B cell (primary cell): Measurements from ENCODE around the gene RAB39A.

Experiments
- EZH2 ChIP-seq: IDR thresholded peaks from 2 replicates; pipeline ENCODE4 v1.6.1; 2012; ENCODE audit warnings: borderline replicate concordance, low read depth, mild to moderate bottlenecking, moderate library complexity, low read length; ENCODE audit not compliant: insufficient read depth, poor library complexity, severe bottlenecking
- TF ChIP-seq, protein P1 (sequence below): fragments of 200-600 bp; IDR thresholded peaks from one replicate; pipeline ENCODE4 v1.8.0; 2022; ENCODE audit warnings: antibody characterized with exemption, mild to moderate bottlenecking

DNA sequence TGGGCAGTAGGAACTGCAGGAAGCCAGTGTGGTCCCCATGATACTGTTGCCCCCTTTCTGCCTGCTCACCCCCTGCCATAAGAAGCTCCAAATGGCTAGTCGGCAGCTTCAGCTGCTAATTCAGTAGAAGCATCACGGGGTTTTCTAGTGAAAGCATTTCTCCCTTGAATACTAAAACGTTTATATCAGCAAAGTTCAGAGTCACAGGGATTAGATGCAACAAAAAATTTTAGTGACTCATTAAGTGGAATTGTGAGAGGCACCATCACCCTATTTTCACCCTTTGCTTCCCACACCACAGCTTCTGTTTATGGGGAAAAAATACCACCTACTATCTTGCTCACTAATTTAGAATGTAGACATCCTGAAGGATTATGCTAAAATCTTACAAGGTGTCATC, 25.2 kb downstream of the RAB39A start:
- TF ChIP-seq, protein P1, sequence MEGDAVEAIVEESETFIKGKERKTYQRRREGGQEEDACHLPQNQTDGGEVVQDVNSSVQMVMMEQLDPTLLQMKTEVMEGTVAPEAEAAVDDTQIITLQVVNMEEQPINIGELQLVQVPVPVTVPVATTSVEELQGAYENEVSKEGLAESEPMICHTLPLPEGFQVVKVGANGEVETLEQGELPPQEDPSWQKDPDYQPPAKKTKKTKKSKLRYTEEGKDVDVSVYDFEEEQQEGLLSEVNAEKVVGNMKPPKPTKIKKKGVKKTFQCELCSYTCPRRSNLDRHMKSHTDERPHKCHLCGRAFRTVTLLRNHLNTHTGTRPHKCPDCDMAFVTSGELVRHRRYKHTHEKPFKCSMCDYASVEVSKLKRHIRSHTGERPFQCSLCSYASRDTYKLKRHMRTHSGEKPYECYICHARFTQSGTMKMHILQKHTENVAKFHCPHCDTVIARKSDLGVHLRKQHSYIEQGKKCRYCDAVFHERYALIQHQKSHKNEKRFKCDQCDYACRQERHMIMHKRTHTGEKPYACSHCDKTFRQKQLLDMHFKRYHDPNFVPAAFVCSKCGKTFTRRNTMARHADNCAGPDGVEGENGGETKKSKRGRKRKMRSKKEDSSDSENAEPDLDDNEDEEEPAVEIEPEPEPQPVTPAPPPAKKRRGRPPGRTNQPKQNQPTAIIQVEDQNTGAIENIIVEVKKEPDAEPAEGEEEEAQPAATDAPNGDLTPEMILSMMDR, result no peak
- TF ChIP-seq EZH2, result no peak
